Natural killer cell (primary cell): ENCODE measurements around the gene GPRIN1. TPM values are rescaled to one million over a fixed set of nuclear protein-coding genes. Genes with fewer than 3 reads are reported as not detected.

Source experiments
- ATAC-seq, 3 donors: fragments of 150-1000 bp in 2 of 3; fragments of 200-7000 bp in 1 of 3; cut with Tn5 transposase; 1 replicate in 1 of 3; 2 replicates in 2 of 3; pipeline ENCODE4 v1.10.0; 2021; ENCODE audit warnings: mild to moderate bottlenecking in 2 of 3, moderate library complexity in 2 of 3
- DNase-seq, 2 donors: peaks; one replicate each; pipeline versions ENCODE4 v3.0.0 to v3.0.0-alpha.2; 2013 to 2021; ENCODE audit warnings: mixed read lengths in 1 of 2
- H3K27ac ChIP-seq: one replicate; pipeline ENCODE4 v1.5.1; 2013; ENCODE audit warnings: mild to moderate bottlenecking, low read length
- H3K27me3 ChIP-seq: one replicate; pipeline ENCODE4 v1.6.1; 2013; ENCODE audit warnings: low read length; ENCODE audit not compliant: control insufficient read depth, insufficient read depth
- H3K36me3 ChIP-seq: one replicate; pipeline ENCODE4 v1.6.1; 2013; ENCODE audit warnings: low read length; ENCODE audit not compliant: control insufficient read depth, insufficient read depth
- H3K4me1 ChIP-seq: one replicate; pipeline ENCODE4 v1.6.1; 2013; ENCODE audit warnings: low read length; ENCODE audit not compliant: control insufficient read depth, insufficient read depth
- H3K4me3 ChIP-seq: one replicate; pipeline ENCODE4 v1.5.1; 2013; ENCODE audit warnings: low read length
- H3K9me3 ChIP-seq: one replicate; pipeline ENCODE4 v1.6.1; 2013; ENCODE audit warnings: low read length; ENCODE audit not compliant: control insufficient read depth, insufficient read depth
- H3K27ac Mint-ChIP-seq, 2 donors: one replicate each; pipeline ENCODE4 v1.8.0; 2022; ENCODE audit warnings: mild to moderate bottlenecking in 2 of 2, mixed read lengths in 2 of 2, moderate library complexity in 1 of 2
- H3K27me3 Mint-ChIP-seq, 2 donors: one replicate each; pipeline ENCODE4 v1.8.0; 2022; ENCODE audit warnings: low read depth in 2 of 2, mixed read lengths in 2 of 2
- H3K36me3 Mint-ChIP-seq: one replicate; pipeline ENCODE4 v1.8.0; 2022; ENCODE audit warnings: mixed read lengths
- H3K4me1 Mint-ChIP-seq, 2 donors: one replicate each; pipeline ENCODE4 v1.8.0; 2022; ENCODE audit warnings: mixed read lengths in 2 of 2
- H3K4me3 Mint-ChIP-seq: one replicate; pipeline ENCODE4 v1.8.0; 2022; ENCODE audit warnings: mild to moderate bottlenecking, moderate library complexity, mixed read lengths
- H3K9me3 Mint-ChIP-seq, 2 donors: one replicate each; pipeline ENCODE4 v1.8.0; 2022; ENCODE audit warnings: mixed read lengths in 2 of 2
- CTCF ChIP-seq: fragments of 200-600 bp; IDR thresholded peaks from one replicate; pipeline ENCODE4 v1.8.0; 2022; ENCODE audit warnings: antibody characterized with exemption
- WGBS: methylation state at CpG from one replicate; pipeline ENCODE4 v1.1.7; 2013; ENCODE audit warnings: missing lambda C conversion rate; ENCODE audit not compliant: insufficient coverage; 5-methylcytosine and 5-hydroxymethylcytosine counted together
- intact Hi-C: fragments of 100-400 bp; cut with micrococcal nuclease; formaldehyde crosslinking; loops from one replicate; pipeline ENCODE4 v1.14.2; 2022
- total RNA-seq, 4 donors: library from RNA; stranded (reverse); fragments of 120-200 nt in 1 of 4; gene quantifications; one replicate each; pipeline versions ENCODE4 v1.2.3 to v1.2.4, GENCODE V29; 2013 to 2022

Gene GPRIN1
- total RNA-seq, 3 donors from 2014 or later (not counting 1 experiment from before 2014, with no cell fraction given), result 0.92 to 1.5 (median 1.3) TPM

GRCh38 chr5:176595386-176595943 is 14.5 kb downstream of the GPRIN1 start:
- Histone ChIP-seq H3K27me3 (no peaks in the 10 kb centered on the region), H3K9me3 (no peaks in the 10 kb centered on the region), H3K36me3 (no peaks in the 10 kb centered on the region), H3K4me1 (peaks cover 6% of the 10 kb centered on the region), H3K4me3 (no peak overlapping the region), H3K27ac (no peak overlapping the region)
- H3K4me1 Mint-ChIP-seq, result peaks cover 0 to 7% of the 10 kb centered on the region in 2 donors
- intact Hi-C loops, result loop anchor here (5.0 kb wide), 1 partner anchor 178 kb away; the partner anchor contains the start of gene CLTB
- TF ChIP-seq CTCF, result no peak
- peaks cover 0 to 21% of the 10 kb centered on the region in 2 donors for H3K27me3 Mint-ChIP-seq
- no peak for ATAC-seq
- no peaks in the 10 kb centered on the region for H3K9me3 Mint-ChIP-seq
- DNase-seq, result no peak
- H3K27ac Mint-ChIP-seq, result no peak overlapping the region
- H3K36me3 Mint-ChIP-seq, result no peaks in the 10 kb centered on the region
- 90% methylated on average over 11 of the region's 11 CpGs for WGBS
- H3K4me3 Mint-ChIP-seq, result no peak overlapping the region

- peaks cover 0 to 21% of the 10 kb centered on the region in 2 donors for H3K27me3 Mint-ChIP-seq
- H3K4me1 ChIP-seq, result peaks cover 6% of the 10 kb centered on the region
- TF ChIP-seq CTCF, result no peak
- H3K27ac ChIP-seq, result no peak overlapping the region
- H3K9me3 Mint-ChIP-seq, result no peaks in the 10 kb centered on the region
- no peaks in the 10 kb centered on the region for H3K36me3 ChIP-seq
- H3K9me3 ChIP-seq, result no peaks in the 10 kb centered on the region
- no peak overlapping the region for H3K27ac Mint-ChIP-seq
- H3K4me3 ChIP-seq, result no peak overlapping the region
- WGBS, result 89% methylated on average over 8 of the region's 8 CpGs
- ATAC-seq, result no peak
- no peak overlapping the region for H3K4me3 Mint-ChIP-seq
- no peaks in the 10 kb centered on the region for H3K27me3 ChIP-seq
- no peaks in the 10 kb centered on the region for H3K36me3 Mint-ChIP-seq
- intact Hi-C loops, result no loop called here
- H3K4me1 Mint-ChIP-seq, result peaks cover 0 to 7% of the 10 kb centered on the region in 2 donors
- no peak for DNase-seq
These were observed 15.4 kb downstream of the GPRIN1 start for GRCh38 chr5:176594554-176594953.

GRCh38 chr5:176593273-176593869 is 16.6 kb downstream of the GPRIN1 start:
- H3K27ac Mint-ChIP-seq, result no peak overlapping the region
- peaks cover 0 to 7% of the 10 kb centered on the region in 2 donors for H3K4me1 Mint-ChIP-seq
- Histone ChIP-seq H3K27me3 (no peaks in the 10 kb centered on the region), H3K36me3 (no peaks in the 10 kb centered on the region), H3K4me1 (peaks cover 6% of the 10 kb centered on the region), H3K4me3 (no peak overlapping the region), H3K9me3 (no peaks in the 10 kb centered on the region), H3K27ac (no peak overlapping the region)
- H3K27me3 Mint-ChIP-seq, result peaks cover 0 to 18% of the 10 kb centered on the region in 2 donors
- H3K36me3 Mint-ChIP-seq, result no peaks in the 10 kb centered on the region
- DNase-seq (no peak), ATAC-seq (no peak)
- no peak overlapping the region for H3K4me3 Mint-ChIP-seq
- no peaks in the 10 kb centered on the region for H3K9me3 Mint-ChIP-seq
- intact Hi-C loops, result no loop called here
- 94% methylated on average over 10 of the region's 12 CpGs for WGBS
- TF ChIP-seq CTCF, result no peak
